H9 (cell line): ENCODE measurements around the gene RGS8. TPM values are rescaled to one million over a fixed set of nuclear protein-coding genes. Genes with fewer than 3 reads are reported as not detected.

ENCODE experiments used
- DNase-seq: peaks from one replicate; pipeline ENCODE4 v3.0.0-alpha.2; 2017
- H2AFZ ChIP-seq: one replicate; pipeline ENCODE4 v1.6.1; 2013; ENCODE audit warnings: mild to moderate bottlenecking, low read length, control low read depth, moderate library complexity
- H2AK5ac ChIP-seq: 2 replicates; pipeline ENCODE4 v1.6.1; 2013; ENCODE audit warnings: low read length, control low read depth, mixed read lengths; ENCODE audit not compliant: insufficient read length
- H2BK120ac ChIP-seq: one replicate; pipeline ENCODE4 v1.6.1; 2013; ENCODE audit warnings: low read depth, mild to moderate bottlenecking, low read length, control low read depth, inconsistent platforms; ENCODE audit not compliant: poor library complexity, severe bottlenecking
- H2BK12ac ChIP-seq: 2 replicates; pipeline ENCODE4 v1.6.1; 2013; ENCODE audit warnings: low read length, control low read depth, mixed read lengths, low read depth; ENCODE audit not compliant: insufficient read length
- H2BK15ac ChIP-seq: 2 replicates; pipeline ENCODE4 v1.6.1; 2013; ENCODE audit warnings: low read depth, low read length, control low read depth
- H2BK20ac ChIP-seq: one replicate; pipeline ENCODE4 v1.6.1; 2013; ENCODE audit warnings: low read depth, mild to moderate bottlenecking, low read length, control low read depth, inconsistent platforms; ENCODE audit not compliant: poor library complexity, severe bottlenecking
- H2BK5ac ChIP-seq: 2 replicates; pipeline ENCODE4 v1.6.1; 2013; ENCODE audit warnings: low read length, control low read depth, mixed read lengths; ENCODE audit not compliant: insufficient read length
- H3K14ac ChIP-seq: 2 replicates; pipeline ENCODE4 v1.6.1; 2013; ENCODE audit warnings: low read length, control low read depth; ENCODE audit not compliant: insufficient read depth
- H3K18ac ChIP-seq: 2 replicates; pipeline ENCODE4 v1.6.1; 2013; ENCODE audit warnings: low read depth, mild to moderate bottlenecking, mixed read lengths, low read length, control low read depth; ENCODE audit not compliant: insufficient read length
- H3K23ac ChIP-seq: 2 replicates; pipeline ENCODE4 v1.6.1; 2013; ENCODE audit warnings: low read length, control low read depth, mixed read lengths, low read depth; ENCODE audit not compliant: insufficient read length
- H3K23me2 ChIP-seq: 2 replicates; pipeline ENCODE4 v1.6.1; 2013; ENCODE audit warnings: low read depth, mild to moderate bottlenecking, mixed read lengths, low read length, control low read depth; ENCODE audit not compliant: insufficient read length, poor library complexity, severe bottlenecking
- H3K27ac ChIP-seq: 2 replicates; pipeline ENCODE4 v1.5.1; 2013; ENCODE audit warnings: low read length, control low read depth, mixed read lengths, low read depth; ENCODE audit not compliant: insufficient read length
- H3K27me3 ChIP-seq: 2 replicates; pipeline ENCODE4 v1.6.1; 2013; ENCODE audit warnings: low read length, control low read depth, inconsistent platforms; ENCODE audit not compliant: insufficient read depth
- H3K4ac ChIP-seq: 2 replicates; pipeline ENCODE4 v1.6.1; 2013; ENCODE audit warnings: low read depth, mild to moderate bottlenecking, control low read depth, inconsistent platforms, low read length, moderate library complexity
- H3K4me1 ChIP-seq: 2 replicates; pipeline ENCODE4 v1.6.1; 2013; ENCODE audit warnings: low read length, control low read depth, inconsistent platforms; ENCODE audit not compliant: insufficient read depth
- H3K4me2 ChIP-seq: 2 replicates; pipeline ENCODE4 v1.6.1; 2013; ENCODE audit warnings: low read length, control low read depth, mixed read lengths; ENCODE audit not compliant: insufficient read length, insufficient read depth
- H3K56ac ChIP-seq: 2 replicates; pipeline ENCODE4 v1.6.1; 2013; ENCODE audit warnings: low read depth, mild to moderate bottlenecking, mixed read lengths, low read length, control low read depth; ENCODE audit not compliant: insufficient read length
- H3K79me1 ChIP-seq: 2 replicates; pipeline ENCODE4 v1.6.1; 2013; ENCODE audit warnings: low read depth, mild to moderate bottlenecking, moderate library complexity, low read length, control low read depth, inconsistent platforms; ENCODE audit not compliant: insufficient read depth, poor library complexity, severe bottlenecking
- H3K79me2 ChIP-seq: 2 replicates; pipeline ENCODE4 v1.6.1; 2013; ENCODE audit warnings: low read length, control low read depth, inconsistent platforms; ENCODE audit not compliant: insufficient read depth
- H3K9ac ChIP-seq: 2 replicates; pipeline ENCODE4 v1.6.1; 2013; ENCODE audit warnings: low read length, control low read depth, mixed read lengths; ENCODE audit not compliant: insufficient read length; ENCODE audit errors: extremely low read depth
- H3K9me3 ChIP-seq: one replicate; pipeline ENCODE4 v1.6.1; 2013; ENCODE audit warnings: low read depth, low read length, inconsistent platforms; ENCODE audit not compliant: control insufficient read depth
- H3T11ph ChIP-seq: one replicate; pipeline ENCODE4 v1.6.1; 2013; ENCODE audit warnings: mild to moderate bottlenecking, low read length, control low read depth, inconsistent platforms
- H4K20me1 ChIP-seq: one replicate; pipeline ENCODE4 v1.6.1; 2013; ENCODE audit not compliant: control insufficient read depth, insufficient read length, insufficient read depth
- H4K5ac ChIP-seq: 2 replicates; pipeline ENCODE4 v1.6.1; 2013; ENCODE audit warnings: low read depth, mild to moderate bottlenecking, mixed read lengths, low read length, control low read depth; ENCODE audit not compliant: insufficient read length
- H4K8ac ChIP-seq: replicated peaks from 2 replicates; pipeline ENCODE4 v1.6.1; 2013; ENCODE audit warnings: low read length, control low read depth, mixed read lengths, low read depth; ENCODE audit not compliant: insufficient read length
- H4K91ac ChIP-seq: 2 replicates; pipeline ENCODE4 v1.6.1; 2013; ENCODE audit warnings: low read depth, mild to moderate bottlenecking, moderate library complexity, mixed read lengths, low read length, control low read depth; ENCODE audit not compliant: insufficient read length
- H3K27ac Mint-ChIP-seq, 3 experiments: 2 replicates in 2 of 3; 3 replicates in 1 of 3; pipeline ENCODE4 v1.8.0; 2020 to 2021; ENCODE audit warnings: mixed read lengths in 3 of 3, mild to moderate bottlenecking in 1 of 3, moderate library complexity in 1 of 3
- H3K27me3 Mint-ChIP-seq: 2 replicates; pipeline ENCODE4 v1.8.0; 2021; ENCODE audit warnings: low read depth, mild to moderate bottlenecking, moderate library complexity, mixed read lengths
- H3K36me3 Mint-ChIP-seq, 3 experiments: 2 replicates in 2 of 3; 3 replicates in 1 of 3; pipeline ENCODE4 v1.8.0; 2020 to 2021; ENCODE audit warnings: low read depth in 3 of 3, mixed read lengths in 3 of 3; ENCODE audit not compliant: insufficient read depth in 1 of 3
- H3K4me1 Mint-ChIP-seq, 2 experiments: 2 replicates each; pipeline ENCODE4 v1.8.0; 2020; ENCODE audit warnings: mixed read lengths in 2 of 2
- H3K4me3 Mint-ChIP-seq, 2 experiments: 2 replicates in 1 of 2; 3 replicates in 1 of 2; pipeline ENCODE4 v1.8.0; 2020 to 2021; ENCODE audit warnings: mild to moderate bottlenecking in 2 of 2, mixed read lengths in 2 of 2, moderate library complexity in 1 of 2
- H3K9me3 Mint-ChIP-seq, 2 experiments: 2 replicates in 1 of 2; 3 replicates in 1 of 2; pipeline ENCODE4 v1.8.0; 2020; ENCODE audit warnings: mild to moderate bottlenecking in 2 of 2, mixed read lengths in 2 of 2, moderate library complexity in 1 of 2
- WGBS: extraction: QIAGEN DNeasy Blood & Tissue Kit; methylation state at CpG from one replicate; pipeline ENCODE4 v1.1.7; 2013; ENCODE audit warnings: missing lambda C conversion rate, low lambda C conversion rate, mixed read lengths; ENCODE audit not compliant: insufficient read length; ENCODE audit errors: extremely low coverage; 5-methylcytosine and 5-hydroxymethylcytosine counted together
- total RNA-seq: library from RNA; stranded (reverse); gene quantifications from 2 replicates; pipeline ENCODE4 v1.2.1, GENCODE V29; 2021
- TF ChIP-seq, protein P1 (sequence below): fragments of 200-600 bp; sonication (generic); conservative IDR thresholded peaks from 3 replicates; pipeline ENCODE4 v1.8.0; 2021; ENCODE audit warnings: antibody characterized with exemption, mild to moderate bottlenecking

RGS8 gene
- total RNA-seq, 1 experiment from 2014 or later, result not detected

DNA sequence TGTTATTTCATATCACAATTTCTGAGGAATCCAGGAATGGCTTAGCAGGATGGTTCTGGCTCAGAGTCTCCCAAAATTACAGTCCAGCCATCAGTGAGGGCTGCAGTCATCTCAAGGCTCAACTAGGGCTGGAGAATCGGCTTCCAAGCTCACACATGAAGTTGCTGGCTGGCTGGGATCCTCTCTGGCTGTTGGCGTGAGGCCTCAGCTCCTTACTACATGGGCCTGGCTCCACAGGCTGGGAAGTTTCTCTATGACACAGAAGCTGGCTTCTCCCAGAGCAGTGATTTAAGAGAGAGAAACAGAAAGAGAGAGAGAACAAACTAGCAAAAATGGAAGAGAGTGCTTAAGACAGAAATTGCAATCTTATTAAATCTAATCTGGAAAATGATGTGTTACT lies 38.8 kb upstream of the RGS8 start:
- no peaks in the 10 kb centered on the region for H3K79me2 ChIP-seq
- TF ChIP-seq, protein P1, sequence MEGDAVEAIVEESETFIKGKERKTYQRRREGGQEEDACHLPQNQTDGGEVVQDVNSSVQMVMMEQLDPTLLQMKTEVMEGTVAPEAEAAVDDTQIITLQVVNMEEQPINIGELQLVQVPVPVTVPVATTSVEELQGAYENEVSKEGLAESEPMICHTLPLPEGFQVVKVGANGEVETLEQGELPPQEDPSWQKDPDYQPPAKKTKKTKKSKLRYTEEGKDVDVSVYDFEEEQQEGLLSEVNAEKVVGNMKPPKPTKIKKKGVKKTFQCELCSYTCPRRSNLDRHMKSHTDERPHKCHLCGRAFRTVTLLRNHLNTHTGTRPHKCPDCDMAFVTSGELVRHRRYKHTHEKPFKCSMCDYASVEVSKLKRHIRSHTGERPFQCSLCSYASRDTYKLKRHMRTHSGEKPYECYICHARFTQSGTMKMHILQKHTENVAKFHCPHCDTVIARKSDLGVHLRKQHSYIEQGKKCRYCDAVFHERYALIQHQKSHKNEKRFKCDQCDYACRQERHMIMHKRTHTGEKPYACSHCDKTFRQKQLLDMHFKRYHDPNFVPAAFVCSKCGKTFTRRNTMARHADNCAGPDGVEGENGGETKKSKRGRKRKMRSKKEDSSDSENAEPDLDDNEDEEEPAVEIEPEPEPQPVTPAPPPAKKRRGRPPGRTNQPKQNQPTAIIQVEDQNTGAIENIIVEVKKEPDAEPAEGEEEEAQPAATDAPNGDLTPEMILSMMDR, result no peak
- no peak overlapping the region for H3K4ac ChIP-seq
- WGBS, result no CpG with 5 or more reads among the region's 2 CpGs
- H3K14ac ChIP-seq, result no peak overlapping the region
- no peak overlapping the region for H2BK5ac ChIP-seq
- DNase-seq, result no peak
- peaks cover 0 to 3% of the 10 kb centered on the region in 2 experiments; a peak in 1 of 4 replicates for H3K4me1 Mint-ChIP-seq
- no peaks in the 10 kb centered on the region for H3K36me3 Mint-ChIP-seq
- no peak overlapping the region for H3K27ac Mint-ChIP-seq
- H3K18ac ChIP-seq, result no peak overlapping the region
- no peak overlapping the region for H3K4me2 ChIP-seq
- no peak overlapping the region for H3K56ac ChIP-seq
- H3K9ac ChIP-seq, result no peak overlapping the region
- no peak overlapping the region for H2BK15ac ChIP-seq
- no peaks in the 10 kb centered on the region for H3K27me3 ChIP-seq
- no peaks in the 10 kb centered on the region for H3K4me1 ChIP-seq
- H2BK12ac ChIP-seq, result no peak overlapping the region
- no peak overlapping the region for H2AK5ac ChIP-seq
- H3K27ac ChIP-seq, result no peak overlapping the region
- no peak overlapping the region for H2BK120ac ChIP-seq
- H4K91ac ChIP-seq, result no peak overlapping the region
- H3K79me1 ChIP-seq, result no peaks in the 10 kb centered on the region
- H3K23me2 ChIP-seq, result no peaks in the 10 kb centered on the region
- H3K27me3 Mint-ChIP-seq, result no peaks in the 10 kb centered on the region
- H3K23ac ChIP-seq, result no peak overlapping the region
- H3T11ph ChIP-seq, result no peak overlapping the region
- no peak overlapping the region for H4K8ac ChIP-seq
- no peaks in the 10 kb centered on the region for H4K20me1 ChIP-seq
- H3K9me3 Mint-ChIP-seq, result no peaks in the 10 kb centered on the region
- no peak overlapping the region for H4K5ac ChIP-seq
- H2AFZ ChIP-seq, result no peak overlapping the region
- no peak overlapping the region for H2BK20ac ChIP-seq
- H3K9me3 ChIP-seq, result no peaks in the 10 kb centered on the region
- H3K4me3 Mint-ChIP-seq, result no peak overlapping the region
